ENCODE results near the gene AKR7A3.
"Not testable (repeated sequence)": the region's sequence is repeated elsewhere in the genome, so short reads cannot be mapped to it uniquely, and the experiment has no call there.

The AKR7A3 gene

GRCh38 chr1:19288324-19289241 is at the start of gene AKR7A3:
Gene AKR7A3, minus strand, starts transcription at chr1:19288770. Its CDS starts 61 bp downstream, at chr1:19288709.
- Histone ChIP-seq H3K4me3 (ENCODE audit: low read depth in 1 of 2, low read length in 1 of 2) (peak within 1 kb of the TSS in 1 of 2 experiments; percentile 30), H3K27me3 (peaks cover 33% of the 10 kb centered on the region)
- H3K9me3 ChIP-seq; H3K27ac ChIP-seq; H3K36me3 ChIP-seq; H3K4me1 ChIP-seq (ENCODE audit: control insufficient read depth in 1 of 2, insufficient read depth in 1 of 2, low read depth in 1 of 2, low read length in 1 of 2): not testable (repeated sequence)

- no peak overlapping the region for H3K27ac ChIP-seq
- H3K9me3 ChIP-seq = no peaks in the 10 kb centered on the region
- TF ChIP-seq CTCF (IDR thresholded peaks at IDR 0.05) = no peak
- H3K27me3 ChIP-seq = no peaks in the 10 kb centered on the region
- H3K4me1 ChIP-seq (ENCODE audit: control insufficient read depth in 1 of 2, insufficient read depth in 1 of 2, low read depth in 1 of 2, low read length in 1 of 2) = no peaks in the 10 kb centered on the region
- H3K36me3 ChIP-seq = peaks cover 67% of the 10 kb centered on the region
- H3K4me3 ChIP-seq (ENCODE audit: low read depth in 1 of 2, low read length in 1 of 2) = no peak overlapping the region
These were observed 49.8 kb upstream of the AKR7A3 start for GRCh38 chr1:19338323-19338762.

GRCh38 chr1:19337289-19337688 is 48.7 kb upstream of the AKR7A3 start:
- no peak overlapping the region for H3K27ac ChIP-seq
- H3K9me3 ChIP-seq = no peaks in the 10 kb centered on the region
- no peak overlapping the region for H3K4me3 ChIP-seq (ENCODE audit: low read depth in 1 of 2, low read length in 1 of 2)
- H3K36me3 ChIP-seq = peaks cover 60% of the 10 kb centered on the region
- no peaks in the 10 kb centered on the region for H3K4me1 ChIP-seq (ENCODE audit: control insufficient read depth in 1 of 2, insufficient read depth in 1 of 2, low read depth in 1 of 2, low read length in 1 of 2)
- H3K27me3 ChIP-seq = no peaks in the 10 kb centered on the region
- no peak for TF ChIP-seq CTCF (IDR thresholded peaks at IDR 0.05)

GRCh38 chr1:19336543-19336942 is 48.0 kb upstream of the AKR7A3 start:
- Histone ChIP-seq H3K4me3 (ENCODE audit: low read depth in 1 of 2, low read length in 1 of 2) (no peak overlapping the region), H3K4me1 (ENCODE audit: control insufficient read depth in 1 of 2, insufficient read depth in 1 of 2, low read depth in 1 of 2, low read length in 1 of 2) (no peaks in the 10 kb centered on the region), H3K9me3 (no peaks in the 10 kb centered on the region), H3K27ac (peak overlapping the region; percentile 4), H3K36me3 (peaks cover 59% of the 10 kb centered on the region), H3K27me3 (no peaks in the 10 kb centered on the region)
- no peak for TF ChIP-seq CTCF (IDR thresholded peaks at IDR 0.05)

GRCh38 chr1:19333587-19334354 is 45.2 kb upstream of the AKR7A3 start:
- Histone ChIP-seq H3K4me1 (ENCODE audit: control insufficient read depth in 1 of 2, insufficient read depth in 1 of 2, low read depth in 1 of 2, low read length in 1 of 2) (no peaks in the 10 kb centered on the region), H3K9me3 (no peaks in the 10 kb centered on the region), H3K4me3 (ENCODE audit: low read depth in 1 of 2, low read length in 1 of 2) (no peak overlapping the region), H3K27ac (no peak overlapping the region), H3K36me3 (peaks cover 60% of the 10 kb centered on the region), H3K27me3 (no peaks in the 10 kb centered on the region)
- TF ChIP-seq CTCF (IDR thresholded peaks at IDR 0.05) = no peak

- Histone ChIP-seq H3K36me3 (peaks cover 60% of the 10 kb centered on the region), H3K4me1 (ENCODE audit: control insufficient read depth in 1 of 2, insufficient read depth in 1 of 2, low read depth in 1 of 2, low read length in 1 of 2) (no peaks in the 10 kb centered on the region), H3K27ac (no peak overlapping the region), H3K27me3 (no peaks in the 10 kb centered on the region), H3K9me3 (no peaks in the 10 kb centered on the region), H3K4me3 (ENCODE audit: low read depth in 1 of 2, low read length in 1 of 2) (no peak overlapping the region)
- TF ChIP-seq CTCF (IDR thresholded peaks at IDR 0.05) = no peak
These were observed 44.3 kb upstream of the AKR7A3 start for GRCh38 chr1:19332832-19333231.
